Left lung (tissue), 10 donors: ENCODE data around the gene CISTR. TPM values are rescaled to one million over a fixed set of nuclear protein-coding genes. Genes with fewer than 3 reads are reported as not detected.
"Not testable (repeated sequence)": the region's sequence is repeated elsewhere in the genome, so short reads cannot be mapped to it uniquely, and the experiment has no call there.

Experiments
- ATAC-seq: fragments of 200-7000 bp; cut with Tn5 transposase; one replicate; pipeline ENCODE4 v1.9.1; 2020; ENCODE audit warnings: moderate library complexity
- DNase-seq, 4 donors: peaks; one replicate each; pipeline ENCODE4 v3.0.0-alpha.2; 2013 to 2020
- H3K27ac ChIP-seq, 2 donors: fragments of 200-600 bp; sonication (generic) in 1 of 2; one replicate each; pipeline versions ENCODE4 v1.5.0 to v1.8.0; 2020 to 2021
- H3K27me3 ChIP-seq, 2 donors: fragments of 200-600 bp; sonication (generic) in 1 of 2; one replicate each; pipeline versions ENCODE4 v1.5.0 to v1.8.0; 2020 to 2021
- H3K36me3 ChIP-seq, 2 donors: fragments of 200-600 bp; sonication (generic) in 1 of 2; one replicate each; pipeline versions ENCODE4 v1.5.0 to v1.8.0; 2020 to 2021
- H3K4me1 ChIP-seq, 2 donors: fragments of 200-600 bp; one replicate each; pipeline ENCODE4 v1.8.0; 2021
- H3K4me3 ChIP-seq, 2 donors: fragments of 200-600 bp; sonication (generic) in 1 of 2; one replicate each; pipeline versions ENCODE4 v1.5.0 to v1.8.0; 2020 to 2021; ENCODE audit warnings: mild to moderate bottlenecking in 1 of 2
- H3K9me3 ChIP-seq, 2 donors: fragments of 200-600 bp; sonication (generic) in 1 of 2; one replicate each; pipeline versions ENCODE4 v1.5.0 to v1.8.0; 2020 to 2021
- intact Hi-C, 2 donors: fragments of 100-400 bp; cut with DNase I; formaldehyde crosslinking; loops; one replicate each; pipeline versions ENCODE4 v1.11.2 to v1.14.2; 2022
- polyA plus RNA-seq, 6 donors: library from polyadenylated mRNA; unstranded; fragments of 120-200 nt; gene quantifications; one replicate each; pipeline ENCODE4 v1.2.1, GENCODE V29; 2013; ENCODE audit not compliant: insufficient read length in 6 of 6
- total RNA-seq, 2 donors: library from RNA; stranded (reverse); fragmentation: NEBNext Ultra II Directional; extraction: Animal tissue kit (Norgen Biotek cat#: 25700); gene quantifications; one replicate each; pipeline ENCODE4 v1.2.1, GENCODE V29; 2021
- TF ChIP-seq, protein P1 (sequence below), 2 donors: fragments of 200-600 bp; sonication (generic) in 1 of 2; IDR thresholded peaks; one replicate each; pipeline versions ENCODE4 v1.5.0 to v1.8.0; 2021; ENCODE audit warnings: antibody characterized with exemption in 2 of 2
- donor health status: DM: no; HTN: yes; CAD: no.
- donor health status: DM: no; HTN: no; CAD: no.

CISTR gene
- total and polyA plus RNA-seq, 8 donors, result not detected

DNA sequence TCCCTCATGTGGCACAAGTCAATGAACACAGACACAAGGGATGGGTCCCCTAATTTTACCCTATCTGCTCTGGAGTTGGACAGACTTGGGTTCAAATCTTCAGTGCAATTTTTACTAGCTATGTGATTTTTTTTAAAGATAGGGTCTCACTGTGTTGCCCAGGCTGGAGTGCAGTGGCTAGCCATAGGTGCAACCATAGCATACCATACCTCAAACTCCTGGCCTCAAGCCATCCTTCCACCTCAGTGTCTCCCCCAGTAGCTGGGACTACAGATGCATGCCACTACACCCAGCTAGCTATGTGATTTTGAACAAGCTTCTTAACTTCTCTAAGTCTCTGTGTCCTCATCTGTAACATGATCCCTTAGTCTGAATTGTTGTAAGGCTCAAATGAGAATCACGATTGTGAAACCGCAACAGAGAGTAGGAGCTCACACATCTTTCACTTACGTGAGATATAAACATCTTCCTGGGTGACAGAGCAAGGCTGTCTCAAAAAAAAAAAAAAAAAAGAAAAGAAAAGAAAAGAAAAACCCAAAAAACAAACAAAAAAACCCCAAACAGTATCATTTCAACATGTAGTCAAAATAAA, 29.2 kb downstream of the CISTR start:
- ATAC-seq (no peak), DNase-seq (no peak)
- TF ChIP-seq, protein P1, sequence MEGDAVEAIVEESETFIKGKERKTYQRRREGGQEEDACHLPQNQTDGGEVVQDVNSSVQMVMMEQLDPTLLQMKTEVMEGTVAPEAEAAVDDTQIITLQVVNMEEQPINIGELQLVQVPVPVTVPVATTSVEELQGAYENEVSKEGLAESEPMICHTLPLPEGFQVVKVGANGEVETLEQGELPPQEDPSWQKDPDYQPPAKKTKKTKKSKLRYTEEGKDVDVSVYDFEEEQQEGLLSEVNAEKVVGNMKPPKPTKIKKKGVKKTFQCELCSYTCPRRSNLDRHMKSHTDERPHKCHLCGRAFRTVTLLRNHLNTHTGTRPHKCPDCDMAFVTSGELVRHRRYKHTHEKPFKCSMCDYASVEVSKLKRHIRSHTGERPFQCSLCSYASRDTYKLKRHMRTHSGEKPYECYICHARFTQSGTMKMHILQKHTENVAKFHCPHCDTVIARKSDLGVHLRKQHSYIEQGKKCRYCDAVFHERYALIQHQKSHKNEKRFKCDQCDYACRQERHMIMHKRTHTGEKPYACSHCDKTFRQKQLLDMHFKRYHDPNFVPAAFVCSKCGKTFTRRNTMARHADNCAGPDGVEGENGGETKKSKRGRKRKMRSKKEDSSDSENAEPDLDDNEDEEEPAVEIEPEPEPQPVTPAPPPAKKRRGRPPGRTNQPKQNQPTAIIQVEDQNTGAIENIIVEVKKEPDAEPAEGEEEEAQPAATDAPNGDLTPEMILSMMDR (IDR thresholded peaks at IDR 0.05), result no peak
- intact Hi-C loops, result no loop called here
- Histone ChIP-seq H3K4me3 (no peak overlapping the region), H3K27me3 (no peaks in the 10 kb centered on the region), H3K9me3 (no peaks in the 10 kb centered on the region), H3K27ac (no peak overlapping the region), H3K4me1 (peaks cover 8 to 18% of the 10 kb centered on the region in 2 donors), H3K36me3 (peaks cover 6 to 74% of the 10 kb centered on the region in 2 donors)

- Histone ChIP-seq H3K27ac (no peak overlapping the region), H3K4me3 (no peak overlapping the region), H3K9me3 (no peaks in the 10 kb centered on the region), H3K27me3 (no peaks in the 10 kb centered on the region), H3K36me3 (peaks cover 6 to 90% of the 10 kb centered on the region in 2 donors), H3K4me1 (peaks cover 6 to 7% of the 10 kb centered on the region in 2 donors)
- ATAC-seq (no peak), DNase-seq (no peak)
- TF ChIP-seq, protein P1 (IDR thresholded peaks at IDR 0.05), result no peak
- intact Hi-C loops, result no loop called here
Measured at GRCh38 chr12:53720946-53721345, 30.8 kb downstream of the CISTR start.

DNA sequence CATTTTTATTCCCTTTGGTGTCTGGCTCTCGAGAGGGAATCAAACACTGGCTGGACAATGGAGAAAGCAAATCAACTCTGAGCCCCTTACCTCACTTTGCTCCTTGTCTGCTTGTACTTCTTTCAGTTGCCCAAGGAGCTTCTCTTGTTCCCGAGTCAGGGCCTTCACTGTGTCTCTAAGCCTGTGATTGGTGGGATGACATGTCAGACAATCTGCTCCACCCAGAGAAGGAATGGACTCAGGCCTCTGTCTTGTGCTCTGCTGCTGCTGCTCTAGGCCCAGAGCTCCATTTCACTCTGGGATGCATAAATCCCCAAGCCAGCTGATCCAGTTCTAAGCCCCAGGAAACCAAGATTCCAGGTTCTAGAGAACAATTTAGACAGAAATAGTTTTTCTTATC, 32.1 kb downstream of the CISTR start:
- no peaks in the 10 kb centered on the region for H3K27me3 ChIP-seq
- DNase-seq (no peak), ATAC-seq (no peak)
- no peak overlapping the region for H3K27ac ChIP-seq
- H3K36me3 ChIP-seq, result peaks cover 6 to 99% of the 10 kb centered on the region in 2 donors
- TF ChIP-seq, protein P1 (IDR thresholded peaks at IDR 0.05), result no peak
- no peaks in the 10 kb centered on the region for H3K9me3 ChIP-seq
- H3K4me1 ChIP-seq, result no peaks in the 10 kb centered on the region
- intact Hi-C loops, result no loop called here
- H3K4me3 ChIP-seq, result no peak overlapping the region

GRCh38 chr12:53718567-53718966, 33.2 kb downstream of the CISTR start:
- H3K4me1 ChIP-seq, H3K27ac ChIP-seq, H3K27me3 ChIP-seq, H3K4me3 ChIP-seq, H3K9me3 ChIP-seq, DNase-seq, ATAC-seq, intact Hi-C loops: not testable (repeated sequence)
- H3K36me3 ChIP-seq, result peaks cover 6 to 99% of the 10 kb centered on the region in 2 donors

DNA sequence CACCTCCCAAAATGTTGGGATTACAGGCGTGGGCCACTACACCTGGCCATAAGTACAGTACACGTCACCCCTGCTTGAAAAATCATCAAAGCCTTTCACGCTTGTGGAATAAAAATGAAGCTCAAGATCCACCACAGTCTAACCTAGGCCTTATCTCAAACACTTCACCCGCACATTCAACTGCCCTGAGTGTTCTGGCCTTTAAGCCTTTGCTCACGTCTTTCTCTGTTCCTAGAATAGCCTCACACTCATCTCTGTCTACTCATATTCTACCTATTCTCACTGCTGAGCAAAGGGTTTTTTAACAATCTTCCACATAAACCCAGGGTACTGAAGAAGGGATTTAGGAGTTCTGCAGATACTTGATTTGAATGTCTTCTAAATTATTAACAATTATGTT, 34.5 kb downstream of the CISTR start:
- Histone ChIP-seq H3K9me3 (no peaks in the 10 kb centered on the region), H3K36me3 (peaks cover 6 to 99% of the 10 kb centered on the region in 2 donors), H3K4me3 (no peak overlapping the region), H3K27me3 (no peaks in the 10 kb centered on the region), H3K4me1 (no peaks in the 10 kb centered on the region), H3K27ac (no peak overlapping the region)
- no peak for DNase-seq
- no peak for ATAC-seq
- TF ChIP-seq, protein P1 (IDR thresholded peaks at IDR 0.05), result no peak
- intact Hi-C loops, result no loop called here

GRCh38 chr12:53714004-53714403, 37.8 kb downstream of the CISTR start:
- TF ChIP-seq, protein P1 (IDR thresholded peaks at IDR 0.05), result no peak
- intact Hi-C loops, result no loop called here
- ATAC-seq, result no peak
- no peak for DNase-seq
- Histone ChIP-seq H3K9me3 (no peaks in the 10 kb centered on the region), H3K27ac (no peak overlapping the region), H3K4me3 (no peak overlapping the region), H3K4me1 (no peaks in the 10 kb centered on the region), H3K27me3 (no peaks in the 10 kb centered on the region), H3K36me3 (peaks cover 0 to 75% of the 10 kb centered on the region in 2 donors)
